Liver (tissue), 9 donors: ENCODE results near the gene KCNE3. TPM values are rescaled to one million over a fixed set of nuclear protein-coding genes. Genes with fewer than 3 reads are reported as not detected.

Experiments
- DNase-seq: peaks from one replicate; pipeline ENCODE4 v3.0.0-alpha.2; 2017; ENCODE audit warnings: low spot score
- H3K27ac ChIP-seq, 2 donors: one replicate each; pipeline ENCODE4 v1.7.0; 2013; ENCODE audit warnings: inconsistent platforms in 2 of 2, low read length in 2 of 2, control low read depth in 1 of 2, low read depth in 1 of 2, mild to moderate bottlenecking in 1 of 2
- H3K27me3 ChIP-seq, 4 donors: one replicate each; pipeline versions ENCODE4 v1.6.1 to v1.7.0; 2013; ENCODE audit warnings: low read length in 3 of 4, inconsistent platforms in 1 of 4, mild to moderate bottlenecking in 1 of 4, moderate library complexity in 1 of 4; ENCODE audit not compliant: control insufficient read depth in 4 of 4, insufficient read depth in 4 of 4
- H3K36me3 ChIP-seq, 4 donors: one replicate each; pipeline versions ENCODE4 v1.6.1 to v1.7.0; 2013; ENCODE audit warnings: low read length in 3 of 4, mild to moderate bottlenecking in 3 of 4, low read depth in 1 of 4, moderate library complexity in 1 of 4; ENCODE audit not compliant: control insufficient read depth in 4 of 4, insufficient read depth in 3 of 4
- H3K4me1 ChIP-seq, 4 donors: one replicate each; pipeline versions ENCODE4 v1.6.1 to v1.7.0; 2013; ENCODE audit warnings: low read length in 3 of 4, mild to moderate bottlenecking in 3 of 4, moderate library complexity in 1 of 4; ENCODE audit not compliant: control insufficient read depth in 4 of 4, insufficient read depth in 4 of 4
- H3K4me3 ChIP-seq, 3 donors: one replicate each; pipeline versions ENCODE4 v1.6.1 to v1.7.0; 2013; ENCODE audit warnings: low read length in 3 of 3, control low read depth in 1 of 3, low read depth in 1 of 3, mild to moderate bottlenecking in 1 of 3
- H3K9ac ChIP-seq, 2 donors: one replicate each; pipeline ENCODE4 v1.7.0; 2013; ENCODE audit warnings: low read length in 2 of 2, mild to moderate bottlenecking in 2 of 2, moderate library complexity in 2 of 2, control low read depth in 1 of 2, low read depth in 1 of 2
- H3K9me3 ChIP-seq, 4 donors: one replicate each; pipeline versions ENCODE4 v1.6.1 to v1.7.0; 2013; ENCODE audit warnings: low read length in 3 of 4; ENCODE audit not compliant: control insufficient read depth in 4 of 4
- EGR1 ChIP-seq, 2 donors: IDR thresholded peaks; 2 replicates each; pipeline ENCODE4 v1.6.1; 2016 to 2018; ENCODE audit warnings: antibody characterized with exemption in 2 of 2, low read depth in 2 of 2
- FOXA1 ChIP-seq: IDR thresholded peaks from 2 replicates; pipeline ENCODE4 v1.6.1; 2016; ENCODE audit warnings: antibody characterized with exemption
- GABPA ChIP-seq, 2 donors: IDR thresholded peaks in 1 of 2; conservative IDR thresholded peaks in 1 of 2; 2 replicates each; pipeline ENCODE4 v1.6.1; 2016; ENCODE audit warnings: antibody characterized with exemption in 2 of 2, mild to moderate bottlenecking in 1 of 2, moderate library complexity in 1 of 2
- HNF4A ChIP-seq, 2 donors: conservative IDR thresholded peaks; 2 replicates each; pipeline ENCODE4 v1.6.1; 2016; ENCODE audit warnings: antibody characterized with exemption in 2 of 2, mild to moderate bottlenecking in 2 of 2
- HNF4G ChIP-seq: IDR thresholded peaks from 2 replicates; pipeline ENCODE4 v1.6.1; 2016; ENCODE audit warnings: antibody characterized with exemption
- JUND ChIP-seq, 2 donors: IDR thresholded peaks; 2 replicates each; pipeline ENCODE4 v1.6.1; 2016; ENCODE audit warnings: antibody characterized with exemption in 2 of 2
- NR2F2 ChIP-seq: IDR thresholded peaks from 2 replicates; pipeline ENCODE4 v1.6.1; 2016; ENCODE audit warnings: antibody characterized with exemption
- RAD21 ChIP-seq, 2 donors: IDR thresholded peaks; 2 replicates each; pipeline ENCODE4 v1.6.1; 2016; ENCODE audit warnings: antibody characterized with exemption in 2 of 2, mild to moderate bottlenecking in 2 of 2
- RXRA ChIP-seq, 2 donors: IDR thresholded peaks; 2 replicates each; pipeline ENCODE4 v1.6.1; 2017 to 2018; ENCODE audit warnings: antibody characterized with exemption in 2 of 2, mild to moderate bottlenecking in 1 of 2
- SP1 ChIP-seq: IDR thresholded peaks from 2 replicates; pipeline ENCODE4 v1.6.1; 2018; ENCODE audit warnings: antibody characterized with exemption, mild to moderate bottlenecking
- TAF1 ChIP-seq: conservative IDR thresholded peaks from 2 replicates; pipeline ENCODE4 v1.6.1; 2016; ENCODE audit warnings: antibody characterized with exemption, mild to moderate bottlenecking
- YY1 ChIP-seq: IDR thresholded peaks from 2 replicates; pipeline ENCODE4 v1.6.1; 2016; ENCODE audit warnings: antibody characterized with exemption, mild to moderate bottlenecking
- WGBS: extraction: QIAGEN DNeasy Blood & Tissue Kit; methylation state at CpG from one replicate; pipeline ENCODE4 v1.1.7; 2013; 5-methylcytosine and 5-hydroxymethylcytosine counted together
- polyA plus RNA-seq, 2 donors: library from polyadenylated mRNA; stranded (reverse) in 1 of 2; unstranded in 1 of 2; fragments of 200-250 nt in 1 of 2; fragments of >200 nt in 1 of 2; fragmentation: Nextera tagmentation in 1 of 2; extraction: Ambion mirVana in 1 of 2; gene quantifications; one replicate each; pipeline versions ENCODE4 v1.2.1 to v1.2.3, GENCODE V29; 2013 to 2015
- total RNA-seq, 2 donors: library from RNA; depleted of rRNA; stranded (reverse); fragments of >200 nt; gene quantifications; one replicate each; pipeline ENCODE4 v1.2.3, GENCODE V29; 2014
- TF ChIP-seq, protein P1 (sequence below): IDR thresholded peaks from 2 replicates; pipeline ENCODE4 v1.6.1; 2016; ENCODE audit warnings: antibody characterized with exemption, mild to moderate bottlenecking
- TF ChIP-seq, protein P2 (sequence below): IDR thresholded peaks from 2 replicates; pipeline ENCODE4 v1.6.1; 2016; ENCODE audit warnings: antibody characterized with exemption
- TF ChIP-seq, protein P3 (sequence below): IDR thresholded peaks from 2 replicates; pipeline ENCODE4 v1.6.1; 2016; ENCODE audit warnings: antibody characterized with exemption
- TF ChIP-seq, protein P4 (sequence below): IDR thresholded peaks from 2 replicates; pipeline ENCODE4 v1.6.1; 2016; ENCODE audit warnings: antibody characterized with exemption
- TF ChIP-seq, protein P5 (sequence below): fragments of 150-350 bp; IDR thresholded peaks from 2 replicates; pipeline ENCODE4 v1.5.1; 2017; ENCODE audit warnings: improper control_type of control experiment, low read depth, low read length; ENCODE audit not compliant: missing input control
- donor health status: healthy.
- donor health status: healthy.
- donor health status: healthy.
- donor health status: healthy.
- donor health status: healthy.

Gene KCNE3
- total and polyA plus RNA-seq, 4 donors = 1.4 to 22.9 (median 3.8) TPM

DNA sequence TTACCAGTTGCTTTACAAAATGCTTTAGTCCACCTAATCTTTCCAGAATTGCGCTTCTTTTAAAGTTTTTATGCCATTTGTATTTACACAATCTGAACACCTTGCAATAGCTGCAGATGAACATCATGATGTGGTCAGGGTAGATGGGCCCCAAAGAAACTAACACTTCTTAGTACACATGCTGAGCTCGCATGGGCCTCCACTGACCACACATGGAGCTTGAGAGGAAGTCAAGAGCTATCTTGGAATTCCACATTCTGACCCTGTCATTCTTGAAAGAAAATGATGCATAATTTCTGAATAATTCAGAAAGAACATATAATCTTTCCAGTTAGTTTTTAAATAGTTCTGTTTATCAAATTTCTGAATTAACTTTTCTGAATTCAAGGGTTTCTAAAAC, 18.5 kb upstream of the KCNE3 start:
- TF ChIP-seq, protein P1, sequence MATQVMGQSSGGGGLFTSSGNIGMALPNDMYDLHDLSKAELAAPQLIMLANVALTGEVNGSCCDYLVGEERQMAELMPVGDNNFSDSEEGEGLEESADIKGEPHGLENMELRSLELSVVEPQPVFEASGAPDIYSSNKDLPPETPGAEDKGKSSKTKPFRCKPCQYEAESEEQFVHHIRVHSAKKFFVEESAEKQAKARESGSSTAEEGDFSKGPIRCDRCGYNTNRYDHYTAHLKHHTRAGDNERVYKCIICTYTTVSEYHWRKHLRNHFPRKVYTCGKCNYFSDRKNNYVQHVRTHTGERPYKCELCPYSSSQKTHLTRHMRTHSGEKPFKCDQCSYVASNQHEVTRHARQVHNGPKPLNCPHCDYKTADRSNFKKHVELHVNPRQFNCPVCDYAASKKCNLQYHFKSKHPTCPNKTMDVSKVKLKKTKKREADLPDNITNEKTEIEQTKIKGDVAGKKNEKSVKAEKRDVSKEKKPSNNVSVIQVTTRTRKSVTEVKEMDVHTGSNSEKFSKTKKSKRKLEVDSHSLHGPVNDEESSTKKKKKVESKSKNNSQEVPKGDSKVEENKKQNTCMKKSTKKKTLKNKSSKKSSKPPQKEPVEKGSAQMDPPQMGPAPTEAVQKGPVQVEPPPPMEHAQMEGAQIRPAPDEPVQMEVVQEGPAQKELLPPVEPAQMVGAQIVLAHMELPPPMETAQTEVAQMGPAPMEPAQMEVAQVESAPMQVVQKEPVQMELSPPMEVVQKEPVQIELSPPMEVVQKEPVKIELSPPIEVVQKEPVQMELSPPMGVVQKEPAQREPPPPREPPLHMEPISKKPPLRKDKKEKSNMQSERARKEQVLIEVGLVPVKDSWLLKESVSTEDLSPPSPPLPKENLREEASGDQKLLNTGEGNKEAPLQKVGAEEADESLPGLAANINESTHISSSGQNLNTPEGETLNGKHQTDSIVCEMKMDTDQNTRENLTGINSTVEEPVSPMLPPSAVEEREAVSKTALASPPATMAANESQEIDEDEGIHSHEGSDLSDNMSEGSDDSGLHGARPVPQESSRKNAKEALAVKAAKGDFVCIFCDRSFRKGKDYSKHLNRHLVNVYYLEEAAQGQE = no peak
- TF ChIP-seq HNF4G (no peak), GABPA (IDR thresholded peaks at IDR 0.05 in 1 of 2, conservative IDR thresholded peaks at IDR 0.05 in 1 of 2) (no peak), TAF1 (no peak), EGR1 (IDR thresholded peaks at IDR 0.05; ENCODE audit: low read depth in 2 of 2) (no peak), NR2F2 (no peak), JUND (IDR thresholded peaks at IDR 0.05) (no peak), HNF4A (conservative IDR thresholded peaks at IDR 0.05) (no peak), RXRA (IDR thresholded peaks at IDR 0.05) (no peak), YY1 (no peak), SP1 (no peak), FOXA1 (no peak), RAD21 (IDR thresholded peaks at IDR 0.05) (no peak)
- TF ChIP-seq, protein P2, sequence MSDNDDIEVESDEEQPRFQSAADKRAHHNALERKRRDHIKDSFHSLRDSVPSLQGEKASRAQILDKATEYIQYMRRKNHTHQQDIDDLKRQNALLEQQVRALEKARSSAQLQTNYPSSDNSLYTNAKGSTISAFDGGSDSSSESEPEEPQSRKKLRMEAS = no peak
- TF ChIP-seq, protein P3, sequence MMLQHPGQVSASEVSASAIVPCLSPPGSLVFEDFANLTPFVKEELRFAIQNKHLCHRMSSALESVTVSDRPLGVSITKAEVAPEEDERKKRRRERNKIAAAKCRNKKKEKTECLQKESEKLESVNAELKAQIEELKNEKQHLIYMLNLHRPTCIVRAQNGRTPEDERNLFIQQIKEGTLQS = no peak
- TF ChIP-seq, protein P4, sequence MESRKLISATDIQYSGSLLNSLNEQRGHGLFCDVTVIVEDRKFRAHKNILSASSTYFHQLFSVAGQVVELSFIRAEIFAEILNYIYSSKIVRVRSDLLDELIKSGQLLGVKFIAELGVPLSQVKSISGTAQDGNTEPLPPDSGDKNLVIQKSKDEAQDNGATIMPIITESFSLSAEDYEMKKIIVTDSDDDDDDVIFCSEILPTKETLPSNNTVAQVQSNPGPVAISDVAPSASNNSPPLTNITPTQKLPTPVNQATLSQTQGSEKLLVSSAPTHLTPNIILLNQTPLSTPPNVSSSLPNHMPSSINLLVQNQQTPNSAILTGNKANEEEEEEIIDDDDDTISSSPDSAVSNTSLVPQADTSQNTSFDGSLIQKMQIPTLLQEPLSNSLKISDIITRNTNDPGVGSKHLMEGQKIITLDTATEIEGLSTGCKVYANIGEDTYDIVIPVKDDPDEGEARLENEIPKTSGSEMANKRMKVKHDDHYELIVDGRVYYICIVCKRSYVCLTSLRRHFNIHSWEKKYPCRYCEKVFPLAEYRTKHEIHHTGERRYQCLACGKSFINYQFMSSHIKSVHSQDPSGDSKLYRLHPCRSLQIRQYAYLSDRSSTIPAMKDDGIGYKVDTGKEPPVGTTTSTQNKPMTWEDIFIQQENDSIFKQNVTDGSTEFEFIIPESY = no peak
- TF ChIP-seq, protein P5, sequence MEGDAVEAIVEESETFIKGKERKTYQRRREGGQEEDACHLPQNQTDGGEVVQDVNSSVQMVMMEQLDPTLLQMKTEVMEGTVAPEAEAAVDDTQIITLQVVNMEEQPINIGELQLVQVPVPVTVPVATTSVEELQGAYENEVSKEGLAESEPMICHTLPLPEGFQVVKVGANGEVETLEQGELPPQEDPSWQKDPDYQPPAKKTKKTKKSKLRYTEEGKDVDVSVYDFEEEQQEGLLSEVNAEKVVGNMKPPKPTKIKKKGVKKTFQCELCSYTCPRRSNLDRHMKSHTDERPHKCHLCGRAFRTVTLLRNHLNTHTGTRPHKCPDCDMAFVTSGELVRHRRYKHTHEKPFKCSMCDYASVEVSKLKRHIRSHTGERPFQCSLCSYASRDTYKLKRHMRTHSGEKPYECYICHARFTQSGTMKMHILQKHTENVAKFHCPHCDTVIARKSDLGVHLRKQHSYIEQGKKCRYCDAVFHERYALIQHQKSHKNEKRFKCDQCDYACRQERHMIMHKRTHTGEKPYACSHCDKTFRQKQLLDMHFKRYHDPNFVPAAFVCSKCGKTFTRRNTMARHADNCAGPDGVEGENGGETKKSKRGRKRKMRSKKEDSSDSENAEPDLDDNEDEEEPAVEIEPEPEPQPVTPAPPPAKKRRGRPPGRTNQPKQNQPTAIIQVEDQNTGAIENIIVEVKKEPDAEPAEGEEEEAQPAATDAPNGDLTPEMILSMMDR = no peak
- no peak for DNase-seq
- Histone ChIP-seq H3K27me3 (no peaks in the 10 kb centered on the region), H3K9me3 (no peaks in the 10 kb centered on the region), H3K4me1 (no peaks in the 10 kb centered on the region), H3K27ac (no peak overlapping the region), H3K4me3 (no peak overlapping the region), H3K36me3 (peaks cover 0 to under 1% (median 0%) of the 10 kb centered on the region in 4 donors), H3K9ac (no peak overlapping the region)
- WGBS = 96% methylated on average over 2 of the region's 2 CpGs
